IMR-90 (cell line): ENCODE data around the gene CYP2F1. TPM values are rescaled to one million over a fixed set of nuclear protein-coding genes. Genes with fewer than 3 reads are reported as not detected.

ENCODE experiments used
- ATAC-seq: fragments of 200-7000 bp; cut with Tn5 transposase; 2 replicates; pipeline ENCODE4 v1.9.1; 2020; ENCODE audit warnings: low read depth, mild to moderate bottlenecking, moderate library complexity
- BruUV-seq: library from RNA; stranded (reverse); fragments of 400-500 nt; replicated peaks from 2 replicates; lab custom pipeline; 2021; lab: Mats Ljungman, UMichigan
- CTCF ChIA-PET: fragments of 300-600 bp; formaldehyde crosslinking; extraction: SDS; loops from one replicate; lab custom pipeline; 2021; ENCODE audit warnings: antibody characterized with exemption; lab: Yijun Ruan, JAX
- POLR2A ChIA-PET: fragments of 300-600 bp; sonication (Branson Sonifier 250); formaldehyde crosslinking; loops from one replicate; lab custom pipeline; 2022; ENCODE audit warnings: antibody characterized with exemption; ENCODE audit not compliant: unreplicated experiment; lab: Charles Lee
- DNase-seq: peaks from one replicate; pipeline ENCODE4 v3.0.0; 2013
- H2AFZ ChIP-seq: replicated peaks from 2 replicates; pipeline ENCODE3; 2013; ENCODE audit warnings: low read length, mild to moderate bottlenecking; ENCODE audit not compliant: poor library complexity
- H2AK5ac ChIP-seq: 2 replicates; pipeline ENCODE4 v1.6.1; 2013; ENCODE audit warnings: low read depth, low read length, inconsistent platforms
- H2AK9ac ChIP-seq: replicated peaks from 2 replicates; pipeline ENCODE3; 2013; ENCODE audit warnings: mild to moderate bottlenecking, low read depth, low read length, moderate library complexity; ENCODE audit not compliant: poor library complexity
- H2BK120ac ChIP-seq: 2 replicates; pipeline ENCODE4 v1.6.1; 2013; ENCODE audit warnings: low read depth, low read length, inconsistent platforms
- H2BK15ac ChIP-seq: 3 replicates; pipeline ENCODE4 v1.6.1; 2013; ENCODE audit warnings: low read depth, low read length, inconsistent platforms
- H2BK20ac ChIP-seq: 2 replicates; pipeline ENCODE4 v1.6.1; 2013; ENCODE audit warnings: low read depth, mild to moderate bottlenecking, inconsistent platforms, low read length, moderate library complexity
- H2BK5ac ChIP-seq: 2 replicates; pipeline ENCODE4 v1.6.1; 2013; ENCODE audit warnings: mild to moderate bottlenecking, low read depth, low read length, inconsistent platforms; ENCODE audit not compliant: poor library complexity, severe bottlenecking
- H3K14ac ChIP-seq: replicated peaks from 2 replicates; pipeline ENCODE4 v1.6.1; 2013; ENCODE audit warnings: low read depth, low read length, inconsistent platforms
- H3K18ac ChIP-seq: 2 replicates; pipeline ENCODE4 v1.6.1; 2013; ENCODE audit warnings: low read depth, low read length, control low read depth
- H3K23ac ChIP-seq: 2 replicates; pipeline ENCODE4 v1.6.1; 2013; ENCODE audit warnings: low read depth, low read length, inconsistent platforms
- H3K27ac ChIP-seq: 2 replicates; pipeline ENCODE4 v1.5.1; 2013; ENCODE audit warnings: mild to moderate bottlenecking, control low read depth, low read length; ENCODE audit not compliant: insufficient read depth
- H3K27me3 ChIP-seq: 2 replicates; pipeline ENCODE4 v1.6.1; 2013; ENCODE audit warnings: low read length; ENCODE audit not compliant: control insufficient read depth, insufficient read depth
- H3K36me3 ChIP-seq: 2 replicates; pipeline ENCODE4 v1.6.1; 2013; ENCODE audit warnings: low read length, mixed read lengths; ENCODE audit not compliant: control insufficient read depth, insufficient read depth
- H3K4ac ChIP-seq: 2 replicates; pipeline ENCODE4 v1.6.1; 2013; ENCODE audit warnings: low read depth, low read length, inconsistent platforms
- H3K4me1 ChIP-seq: 2 replicates; pipeline ENCODE4 v1.6.1; 2013; ENCODE audit warnings: low read length, mixed read lengths; ENCODE audit not compliant: control insufficient read depth, insufficient read depth
- H3K4me2 ChIP-seq: 2 replicates; pipeline ENCODE4 v1.6.1; 2013; ENCODE audit warnings: low read depth, mild to moderate bottlenecking, control low read depth, low read length, moderate library complexity
- H3K4me3 ChIP-seq: 2 replicates; pipeline ENCODE4 v1.5.1; 2013; ENCODE audit warnings: low read depth, mild to moderate bottlenecking, control low read depth, low read length, moderate library complexity; ENCODE audit not compliant: insufficient read depth
- H3K56ac ChIP-seq: 2 replicates; pipeline ENCODE4 v1.6.1; 2013; ENCODE audit warnings: low read length, inconsistent platforms; ENCODE audit not compliant: insufficient read depth; ENCODE audit errors: extremely low read depth
- H3K79me1 ChIP-seq, 2 experiments: 2 replicates each; pipeline ENCODE4 v1.6.1; 2013; ENCODE audit warnings: low read length in 2 of 2, inconsistent platforms in 1 of 2, low read depth in 1 of 2
- H3K9ac ChIP-seq: 2 replicates; pipeline ENCODE4 v1.6.1; 2013; ENCODE audit warnings: low read depth, low read length, control low read depth
- H3K9me1 ChIP-seq: 2 replicates; pipeline ENCODE4 v1.6.1; 2013; ENCODE audit warnings: low read length, inconsistent platforms; ENCODE audit not compliant: insufficient read depth
- H3K9me3 ChIP-seq: 2 replicates; pipeline ENCODE4 v1.6.1; 2013; ENCODE audit warnings: low read length; ENCODE audit not compliant: control insufficient read depth, insufficient read depth
- H4K20me1 ChIP-seq: 2 replicates; pipeline ENCODE4 v1.6.1; 2013; ENCODE audit warnings: low read length, inconsistent platforms; ENCODE audit not compliant: insufficient read depth
- H4K5ac ChIP-seq: 2 replicates; pipeline ENCODE4 v1.6.1; 2013; ENCODE audit warnings: mild to moderate bottlenecking, low read depth, low read length, control low read depth
- H4K8ac ChIP-seq, 2 experiments: 2 replicates each; pipeline ENCODE4 v1.6.1; 2013; ENCODE audit warnings: low read depth in 2 of 2, low read length in 2 of 2, control low read depth in 1 of 2, inconsistent platforms in 1 of 2
- H4K91ac ChIP-seq: 2 replicates; pipeline ENCODE4 v1.6.1; 2013; ENCODE audit warnings: low read depth, low read length, inconsistent platforms; ENCODE audit not compliant: insufficient read depth
- BHLHE40 ChIP-seq: fragments of 150-350 bp; IDR thresholded peaks from 2 replicates; pipeline ENCODE4 v1.6.1; 2016; ENCODE audit warnings: mild to moderate bottlenecking, low read depth, low read length
- CEBPB ChIP-seq: IDR thresholded peaks from 2 replicates; pipeline ENCODE4 v1.6.1; 2012; ENCODE audit warnings: low read depth, low read length, improper control_type of control experiment
- CHD1 ChIP-seq: IDR thresholded peaks from 2 replicates; pipeline ENCODE4 v1.6.1; 2012; ENCODE audit warnings: low read depth, low read length, improper control_type of control experiment
- FOS ChIP-seq: fragments of 150-350 bp; IDR thresholded peaks from 2 replicates; pipeline ENCODE4 v1.6.1; 2016; ENCODE audit warnings: low read depth, low read length
- MAFK ChIP-seq: IDR thresholded peaks from 2 replicates; pipeline ENCODE4 v1.6.1; 2012; ENCODE audit warnings: low read depth, low read length, improper control_type of control experiment
- MAZ ChIP-seq: IDR thresholded peaks from 2 replicates; pipeline ENCODE4 v1.6.1; 2012; ENCODE audit warnings: low read depth, mild to moderate bottlenecking, low read length, improper control_type of control experiment, moderate library complexity, borderline replicate concordance
- NFE2L2 ChIP-seq: fragments of 150-350 bp; IDR thresholded peaks from 2 replicates; pipeline ENCODE4 v1.6.1; 2016; ENCODE audit warnings: low read depth, mild to moderate bottlenecking, low read length
- RAD21 ChIP-seq: IDR thresholded peaks from 2 replicates; pipeline ENCODE4 v1.6.1; 2012; ENCODE audit warnings: low read length, improper control_type of control experiment
- RCOR1 ChIP-seq: IDR thresholded peaks from 2 replicates; pipeline ENCODE4 v1.6.1; 2012; ENCODE audit warnings: mild to moderate bottlenecking, low read length, improper control_type of control experiment; ENCODE audit not compliant: insufficient replicate concordance
- RFX5 ChIP-seq: IDR thresholded peaks from 2 replicates; pipeline ENCODE4 v1.8.0; 2012; ENCODE audit warnings: low read depth, mild to moderate bottlenecking, low read length, moderate library complexity
- WGBS, 2 experiments: methylation state at CpG; one replicate each; pipeline versions ENCODE4 v1.1.5 to v1.1.7; 2013; ENCODE audit warnings: missing lambda C conversion rate in 2 of 2; ENCODE audit not compliant: insufficient read length in 1 of 2; ENCODE audit errors: extremely low coverage in 2 of 2; 5-methylcytosine and 5-hydroxymethylcytosine counted together
- dilution Hi-C: fragments of 300-500 bp; cut with HindIII; formaldehyde crosslinking; loops from one replicate; pipeline ENCODE4 v1.14.3; 2018; ENCODE audit warnings: low sequenced_read_pairs; ENCODE audit not compliant: unreplicated experiment
- in situ Hi-C: fragments of 300-500 bp; cut with MboI; formaldehyde crosslinking; loops from 3 replicates; pipeline ENCODE4 v1.14.3; 2019; ENCODE audit warnings: low sequenced_read_pairs, inconsistent platforms, mixed read lengths
- intact Hi-C: fragments of 100-400 bp; cut with micrococcal nuclease; formaldehyde crosslinking; loops from 2 replicates; pipeline ENCODE4 v1.10.0; 2022
- polyA plus RNA-seq, 3 experiments: library from polyadenylated mRNA; depleted of rRNA; stranded (reverse); fragments of >200 nt; gene quantifications; 2 replicates each; pipeline ENCODE4 v1.2.3, GENCODE V29; 2012; ENCODE audit warnings: low replicate concordance in 1 of 3
- total RNA-seq: library from RNA; depleted of rRNA; stranded (reverse); fragments of >200 nt; gene quantifications from 2 replicates; pipeline ENCODE4 v1.2.3, GENCODE V29; 2012
- TF ChIP-seq, protein P1 (sequence below): fragments of 150-350 bp; IDR thresholded peaks from 2 replicates; pipeline ENCODE4 v1.6.1; 2016; ENCODE audit warnings: low read depth, mild to moderate bottlenecking, low read length, moderate library complexity, borderline replicate concordance
- TF ChIP-seq, protein P2 (sequence below): fragments of 150-350 bp; IDR thresholded peaks from 2 replicates; pipeline ENCODE4 v1.6.1; 2017; ENCODE audit warnings: mild to moderate bottlenecking, antibody characterized with exemption, low read length, low read depth

CYP2F1 gene
- total and polyA plus RNA-seq, 2 of the 4 experiments (the other 2 are of a cell fraction), result not detected

DNA sequence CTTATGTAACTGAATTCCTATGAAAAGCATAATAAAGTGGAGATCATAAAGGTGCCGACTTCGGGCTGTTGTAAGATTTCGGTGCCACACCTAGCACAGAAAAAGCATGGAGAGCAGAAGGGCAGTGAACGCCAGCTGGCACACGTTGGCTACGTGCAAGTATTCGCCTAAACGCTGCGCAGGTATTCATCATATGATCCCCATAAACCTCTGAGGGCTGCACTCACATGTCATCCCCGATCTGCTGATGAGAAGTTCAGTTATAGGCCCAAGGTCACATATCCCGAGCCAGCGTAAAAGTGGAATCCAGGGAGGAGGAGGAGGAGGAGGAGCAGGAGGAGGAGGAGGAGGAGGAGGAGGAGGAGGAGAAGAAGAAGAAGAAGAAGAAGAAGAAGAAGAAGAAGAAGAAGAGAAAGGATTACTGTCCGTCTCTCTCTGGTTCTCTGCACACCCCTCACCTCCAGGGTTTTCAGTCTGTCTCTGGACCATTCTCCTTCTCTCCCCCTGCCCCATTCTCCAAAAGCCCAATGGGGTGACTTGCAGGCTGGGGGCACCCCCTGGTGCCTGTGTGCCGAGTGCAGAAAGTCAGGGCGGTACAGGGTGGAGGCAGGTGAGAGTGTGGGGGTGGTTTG, 60.2 kb downstream of the CYP2F1 start:
- H3K9me1 ChIP-seq, result peaks cover 3% of the 10 kb centered on the region; the same call in 1 of the 2 replicates
- no peaks in the 10 kb centered on the region for H4K20me1 ChIP-seq
- no peak overlapping the region for H2BK5ac ChIP-seq
- BruUV-seq, result no TSS peak
- no peak overlapping the region for H2AK9ac ChIP-seq
- no peak overlapping the region for H4K91ac ChIP-seq
- H3K9me3 ChIP-seq, result no peaks in the 10 kb centered on the region
- no peak overlapping the region for H3K4me2 ChIP-seq
- H3K27ac ChIP-seq, result no peak overlapping the region
- no peak overlapping the region for H3K23ac ChIP-seq
- H2BK15ac ChIP-seq, result no peak overlapping the region
- POLR2A ChIA-PET, result no interaction called here
- peaks cover 8% of the 10 kb centered on the region for H3K4me1 ChIP-seq
- DNase-seq (no peak), ATAC-seq (no peak)
- no peak overlapping the region for H4K5ac ChIP-seq
- no peaks in the 10 kb centered on the region for H3K36me3 ChIP-seq
- H2AK5ac ChIP-seq, result no peak overlapping the region
- no peak overlapping the region for H4K8ac ChIP-seq
- CTCF ChIA-PET, result no interaction called here
- no peak overlapping the region for H2BK20ac ChIP-seq
- no peak overlapping the region for H3K9ac ChIP-seq
- no peak overlapping the region for H3K56ac ChIP-seq
- no peak overlapping the region for H3K14ac ChIP-seq
- intact Hi-C loops (no loop called here), in situ Hi-C loops (no loop called here), dilution Hi-C loops (no loop called here)
- H3K79me1 ChIP-seq, result no peaks in the 10 kb centered on the region
- no peak overlapping the region for H3K4ac ChIP-seq
- TF ChIP-seq FOS, result no peak
- TF ChIP-seq, protein P1, sequence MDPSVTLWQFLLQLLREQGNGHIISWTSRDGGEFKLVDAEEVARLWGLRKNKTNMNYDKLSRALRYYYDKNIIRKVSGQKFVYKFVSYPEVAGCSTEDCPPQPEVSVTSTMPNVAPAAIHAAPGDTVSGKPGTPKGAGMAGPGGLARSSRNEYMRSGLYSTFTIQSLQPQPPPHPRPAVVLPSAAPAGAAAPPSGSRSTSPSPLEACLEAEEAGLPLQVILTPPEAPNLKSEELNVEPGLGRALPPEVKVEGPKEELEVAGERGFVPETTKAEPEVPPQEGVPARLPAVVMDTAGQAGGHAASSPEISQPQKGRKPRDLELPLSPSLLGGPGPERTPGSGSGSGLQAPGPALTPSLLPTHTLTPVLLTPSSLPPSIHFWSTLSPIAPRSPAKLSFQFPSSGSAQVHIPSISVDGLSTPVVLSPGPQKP, result no peak
- TF ChIP-seq RAD21, result no peak
- no peak for TF ChIP-seq RCOR1
- no peak for TF ChIP-seq NFE2L2
- no peak for TF ChIP-seq CEBPB
- no peak for TF ChIP-seq CHD1
- no peak for TF ChIP-seq MAZ
- TF ChIP-seq MAFK, result no peak
- TF ChIP-seq BHLHE40, result no peak
- TF ChIP-seq, protein P2, sequence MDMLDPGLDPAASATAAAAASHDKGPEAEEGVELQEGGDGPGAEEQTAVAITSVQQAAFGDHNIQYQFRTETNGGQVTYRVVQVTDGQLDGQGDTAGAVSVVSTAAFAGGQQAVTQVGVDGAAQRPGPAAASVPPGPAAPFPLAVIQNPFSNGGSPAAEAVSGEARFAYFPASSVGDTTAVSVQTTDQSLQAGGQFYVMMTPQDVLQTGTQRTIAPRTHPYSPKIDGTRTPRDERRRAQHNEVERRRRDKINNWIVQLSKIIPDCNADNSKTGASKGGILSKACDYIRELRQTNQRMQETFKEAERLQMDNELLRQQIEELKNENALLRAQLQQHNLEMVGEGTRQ, result no peak
- no peak for TF ChIP-seq RFX5
- H3K4me3 ChIP-seq, result no peak overlapping the region
- no peak overlapping the region for H2AFZ ChIP-seq
- H3K18ac ChIP-seq, result no peak overlapping the region
- H2BK120ac ChIP-seq, result no peak overlapping the region
- no peaks in the 10 kb centered on the region for H3K27me3 ChIP-seq
- 95% methylated on average over 6 of the region's 15 CpGs; no CpG with 5 or more reads in 1 of the 2 experiments for WGBS, 2 experiments
